Ishikawa (cell line): Measurements from ENCODE around the gene DLEC1.
A peak's percentile ranks its signal among the peaks of the same experiment; 100 is the strongest.

Experiments used
- CEBPB ChIP-seq: IDR thresholded peaks from 2 replicates; pipeline ENCODE4 v1.6.1; 2012
- CREB1 ChIP-seq: IDR thresholded peaks from 2 replicates; pipeline ENCODE4 v1.6.1; 2012; ENCODE audit warnings: low read depth
- EP300 ChIP-seq: IDR thresholded peaks from 2 replicates; pipeline ENCODE4 v1.6.1; 2012; ENCODE audit warnings: borderline replicate concordance
- FOXM1 ChIP-seq: IDR thresholded peaks from 2 replicates; pipeline ENCODE4 v1.6.1; 2012; ENCODE audit warnings: low read depth, borderline replicate concordance
- NFIC ChIP-seq: IDR thresholded peaks from 2 replicates; pipeline ENCODE4 v1.6.1; 2012
- RAD21 ChIP-seq: IDR thresholded peaks from 2 replicates; pipeline ENCODE4 v1.6.1; 2012; ENCODE audit warnings: low read depth
- REST ChIP-seq: IDR thresholded peaks from 2 replicates; pipeline ENCODE4 v1.6.1; 2012; ENCODE audit warnings: low read depth, mild to moderate bottlenecking
- TAF1 ChIP-seq: IDR thresholded peaks from 2 replicates; pipeline ENCODE4 v1.6.1; 2012; ENCODE audit warnings: low read depth, mild to moderate bottlenecking
- TCF12 ChIP-seq: IDR thresholded peaks from 2 replicates; pipeline ENCODE4 v1.6.1; 2012; ENCODE audit warnings: low read depth
- TEAD4 ChIP-seq: IDR thresholded peaks from 2 replicates; pipeline ENCODE4 v1.6.1; 2012
- YY1 ChIP-seq: IDR thresholded peaks from 2 replicates; pipeline ENCODE4 v1.6.1; 2012; ENCODE audit warnings: low read depth
- ZBTB7A ChIP-seq: IDR thresholded peaks from 2 replicates; pipeline ENCODE4 v1.6.1; 2012; ENCODE audit warnings: low read depth
- TF ChIP-seq, protein P1 (sequence below): IDR thresholded peaks from 2 replicates; pipeline ENCODE4 v1.6.1; 2012

DNA sequence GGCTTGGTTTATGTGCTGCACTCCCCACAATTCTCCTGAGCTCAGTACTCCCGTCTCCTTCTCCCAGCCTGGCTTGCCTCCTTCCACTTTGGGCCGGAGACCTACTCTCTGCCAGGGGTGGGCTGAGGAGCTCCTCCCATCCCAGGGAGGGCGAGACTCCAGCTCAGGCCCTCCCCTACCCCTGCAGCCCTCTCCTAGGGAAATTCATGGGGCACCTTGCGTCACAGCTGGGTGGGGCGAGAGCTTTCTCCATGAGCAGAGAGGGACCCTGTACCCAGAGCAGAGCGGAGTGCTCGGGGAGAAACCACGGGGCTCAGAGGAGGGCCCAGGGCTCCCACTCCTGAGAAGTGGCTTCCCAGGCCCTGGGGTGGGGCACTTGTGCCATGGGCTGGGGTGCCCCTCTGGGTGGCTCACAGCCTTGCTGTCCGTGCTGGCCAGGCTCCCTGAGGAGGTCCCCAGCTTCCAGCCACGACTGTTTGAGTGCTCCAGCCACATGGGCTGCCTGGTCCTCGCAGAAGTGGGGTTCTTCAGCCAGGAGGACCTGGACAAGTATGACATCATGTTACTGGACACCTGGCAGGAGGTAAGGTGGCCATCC lies 35.1 kb upstream of the DLEC1 start:
- TF ChIP-seq, protein P1, sequence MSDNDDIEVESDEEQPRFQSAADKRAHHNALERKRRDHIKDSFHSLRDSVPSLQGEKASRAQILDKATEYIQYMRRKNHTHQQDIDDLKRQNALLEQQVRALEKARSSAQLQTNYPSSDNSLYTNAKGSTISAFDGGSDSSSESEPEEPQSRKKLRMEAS: no peak
- TF ChIP-seq CREB1: no peak
- no peak for TF ChIP-seq TEAD4
- no peak for TF ChIP-seq CEBPB
- TF ChIP-seq YY1: no peak
- TF ChIP-seq FOXM1: no peak
- no peak for TF ChIP-seq REST
- peak; percentile 9; the same call in 1 of the 2 replicates for TF ChIP-seq ZBTB7A
- no peak for TF ChIP-seq EP300
- no peak for TF ChIP-seq NFIC
- TF ChIP-seq RAD21: no peak
- no peak for TF ChIP-seq TCF12
- TF ChIP-seq TAF1: no peak
